Neural progenitor cell (in vitro differentiated cells): ENCODE data around the gene ADGRG1. TPM values are rescaled to one million over a fixed set of nuclear protein-coding genes. Genes with fewer than 3 reads are reported as not detected.

Experiments used
- DNase-seq: peaks from one replicate; pipeline ENCODE4 v3.0.0-alpha.2; 2016; ENCODE audit warnings: low spot score
- H2AFZ ChIP-seq: fragments of 200-600 bp; sonication (generic); replicated peaks from 2 replicates; pipeline ENCODE4 v1.6.1; 2016; ENCODE audit warnings: antibody characterized with exemption
- H3F3A ChIP-seq: fragments of 200-600 bp; sonication (generic); 2 replicates; pipeline ENCODE4 v1.6.1; 2016; ENCODE audit warnings: antibody characterized with exemption, low read depth
- H3K27ac ChIP-seq: fragments of 200-600 bp; sonication (generic); 2 replicates; pipeline ENCODE4 v1.5.1; 2016; ENCODE audit warnings: mild to moderate bottlenecking
- H3K27me3 ChIP-seq: fragments of 200-600 bp; sonication (generic); 2 replicates; pipeline ENCODE4 v1.6.1; 2016; ENCODE audit warnings: mild to moderate bottlenecking, moderate library complexity
- H3K36me3 ChIP-seq: fragments of 200-600 bp; sonication (generic); 2 replicates; pipeline ENCODE4 v1.5.1; 2016
- H3K4me1 ChIP-seq: fragments of 200-600 bp; sonication (generic); 2 replicates; pipeline ENCODE4 v1.6.1; 2016; ENCODE audit warnings: mixed run types
- H3K4me2 ChIP-seq: fragments of 200-600 bp; sonication (generic); 2 replicates; pipeline ENCODE4 v1.6.1; 2016
- H3K4me3 ChIP-seq: fragments of 200-600 bp; sonication (generic); 2 replicates; pipeline ENCODE4 v1.5.1; 2016
- H3K79me2 ChIP-seq: fragments of 200-600 bp; sonication (generic); 2 replicates; pipeline ENCODE4 v1.6.1; 2016; ENCODE audit warnings: low read depth
- H3K9ac ChIP-seq: fragments of 200-600 bp; sonication (generic); 2 replicates; pipeline ENCODE4 v1.6.1; 2016
- H3K9me3 ChIP-seq: fragments of 200-600 bp; sonication (generic); 2 replicates; pipeline ENCODE4 v1.5.1; 2016; ENCODE audit warnings: low read depth
- H4K20me1 ChIP-seq: fragments of 200-600 bp; sonication (generic); 2 replicates; pipeline ENCODE4 v1.6.1; 2016; ENCODE audit warnings: low read depth
- H3K27ac Mint-ChIP-seq: 3 replicates; pipeline ENCODE4 v1.8.0; 2021; ENCODE audit warnings: mixed read lengths
- H3K27me3 Mint-ChIP-seq: 2 replicates; pipeline ENCODE4 v1.8.0; 2022; ENCODE audit warnings: low read depth, mild to moderate bottlenecking, inconsistent platforms, moderate library complexity, mixed read lengths; ENCODE audit not compliant: insufficient read depth
- H3K36me3 Mint-ChIP-seq: 3 replicates; pipeline ENCODE4 v1.8.0; 2021; ENCODE audit warnings: mixed read lengths
- H3K4me1 Mint-ChIP-seq: 3 replicates; pipeline ENCODE4 v1.8.0; 2021; ENCODE audit warnings: mixed read lengths
- H3K4me3 Mint-ChIP-seq: 3 replicates; pipeline ENCODE4 v1.8.0; 2021; ENCODE audit warnings: mild to moderate bottlenecking, moderate library complexity, mixed read lengths
- H3K9me3 Mint-ChIP-seq: 3 replicates; pipeline ENCODE4 v1.8.0; 2020; ENCODE audit warnings: mixed read lengths
- CTCF ChIP-seq: fragments of 200-600 bp; sonication (generic); IDR thresholded peaks from 2 replicates; pipeline ENCODE4 v1.5.1; 2017; ENCODE audit warnings: antibody characterized with exemption, mild to moderate bottlenecking
- EZH2 ChIP-seq: fragments of 200-600 bp; sonication (generic); IDR thresholded peaks from 2 replicates; pipeline ENCODE4 v1.6.1; 2017; ENCODE audit warnings: antibody characterized with exemption, mild to moderate bottlenecking, moderate library complexity
- EZH2phosphoT487 ChIP-seq: fragments of 200-600 bp; sonication (generic); IDR thresholded peaks from 2 replicates; pipeline ENCODE4 v1.6.1; 2017; ENCODE audit warnings: antibody characterized with exemption
- total RNA-seq: library from RNA; depleted of rRNA; stranded (reverse); fragments of >200 nt; gene quantifications from 2 replicates; pipeline ENCODE4 v1.2.3, GENCODE V29; 2015; ENCODE audit warnings: low replicate concordance

The ADGRG1 gene
- total RNA-seq, 1 donor from 2014 or later, result 8.0 TPM

- Histone ChIP-seq H3K9ac (no peak overlapping the region), H3K36me3 (no peaks in the 10 kb centered on the region), H3K27ac (no peak overlapping the region), H3K79me2 (no peaks in the 10 kb centered on the region), H3K9me3 (no peaks in the 10 kb centered on the region), H3K4me1 (peaks cover 18% of the 10 kb centered on the region), H4K20me1 (no peaks in the 10 kb centered on the region), H2AFZ (no peak overlapping the region), H3K4me3 (no peak overlapping the region), H3K4me2 (no peak overlapping the region), H3F3A (no peaks in the 10 kb centered on the region), H3K27me3 (no peaks in the 10 kb centered on the region)
- Mint-ChIP-seq H3K27ac (peak overlapping the region; percentile 53), H3K9me3 (no peaks in the 10 kb centered on the region), H3K27me3 (peaks cover 20% of the 10 kb centered on the region), H3K4me1 (peaks cover 31% of the 10 kb centered on the region), H3K36me3 (no peaks in the 10 kb centered on the region), H3K4me3 (no peak overlapping the region)
- no peak for TF ChIP-seq EZH2phosphoT487
- no peak for TF ChIP-seq EZH2
- no peak for TF ChIP-seq CTCF
- DNase-seq, result no peak
Observed at GRCh38 chr16:57619606-57620334, 8.7 kb upstream of the ADGRG1 start.

GRCh38 chr16:57620335-57621231, 7.8 kb upstream of the ADGRG1 start:
- peaks cover 16% of the 10 kb centered on the region for H3K27me3 Mint-ChIP-seq
- H3K9me3 ChIP-seq, result no peaks in the 10 kb centered on the region
- H3K27ac ChIP-seq, result no peak overlapping the region
- H3K4me1 ChIP-seq, result peaks cover 18% of the 10 kb centered on the region
- no peak overlapping the region for H2AFZ ChIP-seq
- no peak for DNase-seq
- no peaks in the 10 kb centered on the region for H3K36me3 Mint-ChIP-seq
- no peak overlapping the region for H3K27ac Mint-ChIP-seq
- H3K9ac ChIP-seq, result no peak overlapping the region
- TF ChIP-seq CTCF (no peak), EZH2phosphoT487 (no peak), EZH2 (no peak)
- H3K4me2 ChIP-seq, result no peak overlapping the region
- no peaks in the 10 kb centered on the region for H3K9me3 Mint-ChIP-seq
- H3K4me3 Mint-ChIP-seq, result no peak overlapping the region
- no peaks in the 10 kb centered on the region for H3F3A ChIP-seq
- H3K79me2 ChIP-seq, result no peaks in the 10 kb centered on the region
- H3K27me3 ChIP-seq, result no peaks in the 10 kb centered on the region
- H4K20me1 ChIP-seq, result no peaks in the 10 kb centered on the region
- peaks cover 37% of the 10 kb centered on the region for H3K4me1 Mint-ChIP-seq
- no peaks in the 10 kb centered on the region for H3K36me3 ChIP-seq
- no peak overlapping the region for H3K4me3 ChIP-seq

GRCh38 chr16:57621521-57622271, 6.7 kb upstream of the ADGRG1 start:
- Histone ChIP-seq H3K36me3 (no peaks in the 10 kb centered on the region), H2AFZ (no peak overlapping the region), H3F3A (no peaks in the 10 kb centered on the region), H3K4me3 (no peak overlapping the region), H3K4me2 (no peak overlapping the region), H3K27ac (no peak overlapping the region), H3K27me3 (no peaks in the 10 kb centered on the region), H3K4me1 (peaks cover 18% of the 10 kb centered on the region), H3K9me3 (no peaks in the 10 kb centered on the region), H4K20me1 (no peaks in the 10 kb centered on the region), H3K79me2 (no peaks in the 10 kb centered on the region), H3K9ac (no peak overlapping the region)
- H3K36me3 Mint-ChIP-seq, result no peaks in the 10 kb centered on the region
- H3K4me1 Mint-ChIP-seq, result peaks cover 45% of the 10 kb centered on the region
- TF ChIP-seq CTCF (no peak), EZH2 (no peak), EZH2phosphoT487 (no peak)
- H3K4me3 Mint-ChIP-seq, result no peak overlapping the region
- no peak for DNase-seq
- no peaks in the 10 kb centered on the region for H3K9me3 Mint-ChIP-seq
- H3K27ac Mint-ChIP-seq, result no peak overlapping the region
- H3K27me3 Mint-ChIP-seq, result peaks cover 19% of the 10 kb centered on the region
